ENCODE data around the gene COPRS.

Gene COPRS

DNA sequence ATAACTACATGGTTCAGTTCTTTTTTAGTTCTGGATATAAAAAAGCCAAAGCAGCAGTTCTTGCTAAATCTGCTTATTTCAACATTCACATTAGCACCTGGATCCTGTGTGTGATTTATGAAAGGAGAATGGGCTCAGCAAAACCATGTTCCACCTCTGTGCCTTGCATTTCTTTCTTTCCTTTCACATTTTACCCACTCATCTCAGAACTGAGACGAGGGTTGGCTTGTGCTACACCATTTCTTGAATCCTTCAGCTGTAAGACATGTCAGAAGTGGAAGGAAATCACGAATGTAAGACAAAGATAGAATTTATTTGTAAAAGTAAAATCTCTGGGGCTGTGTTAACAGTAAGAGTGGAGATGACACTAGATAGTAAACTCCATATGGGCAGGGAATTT lies 43.6 kb upstream of the COPRS start:
- no peak overlapping the region for H3K27ac ChIP-seq
- H3K27me3 ChIP-seq (ENCODE audit: control insufficient read depth, insufficient read depth, low read length): no peaks in the 10 kb centered on the region
- no peak overlapping the region for H3K4me2 ChIP-seq (ENCODE audit: low read length)
- no peaks in the 10 kb centered on the region for H3K9me3 ChIP-seq (ENCODE audit: control insufficient read depth, low read length)
- peak overlapping the region; percentile 95 for H2AFZ ChIP-seq
- no peaks in the 10 kb centered on the region for H3K36me3 ChIP-seq (ENCODE audit: control insufficient read depth, insufficient read depth, low read length)
- H3K79me2 ChIP-seq: peaks cover 2% of the 10 kb centered on the region
- TF ChIP-seq, protein P1, sequence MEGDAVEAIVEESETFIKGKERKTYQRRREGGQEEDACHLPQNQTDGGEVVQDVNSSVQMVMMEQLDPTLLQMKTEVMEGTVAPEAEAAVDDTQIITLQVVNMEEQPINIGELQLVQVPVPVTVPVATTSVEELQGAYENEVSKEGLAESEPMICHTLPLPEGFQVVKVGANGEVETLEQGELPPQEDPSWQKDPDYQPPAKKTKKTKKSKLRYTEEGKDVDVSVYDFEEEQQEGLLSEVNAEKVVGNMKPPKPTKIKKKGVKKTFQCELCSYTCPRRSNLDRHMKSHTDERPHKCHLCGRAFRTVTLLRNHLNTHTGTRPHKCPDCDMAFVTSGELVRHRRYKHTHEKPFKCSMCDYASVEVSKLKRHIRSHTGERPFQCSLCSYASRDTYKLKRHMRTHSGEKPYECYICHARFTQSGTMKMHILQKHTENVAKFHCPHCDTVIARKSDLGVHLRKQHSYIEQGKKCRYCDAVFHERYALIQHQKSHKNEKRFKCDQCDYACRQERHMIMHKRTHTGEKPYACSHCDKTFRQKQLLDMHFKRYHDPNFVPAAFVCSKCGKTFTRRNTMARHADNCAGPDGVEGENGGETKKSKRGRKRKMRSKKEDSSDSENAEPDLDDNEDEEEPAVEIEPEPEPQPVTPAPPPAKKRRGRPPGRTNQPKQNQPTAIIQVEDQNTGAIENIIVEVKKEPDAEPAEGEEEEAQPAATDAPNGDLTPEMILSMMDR (IDR thresholded peaks at IDR 0.05): no peak
- H3K9ac ChIP-seq: no peak overlapping the region
- H3K4me3 ChIP-seq (ENCODE audit: low read depth, low read length): no peak overlapping the region
- H3K4me1 ChIP-seq: no peaks in the 10 kb centered on the region

DNA sequence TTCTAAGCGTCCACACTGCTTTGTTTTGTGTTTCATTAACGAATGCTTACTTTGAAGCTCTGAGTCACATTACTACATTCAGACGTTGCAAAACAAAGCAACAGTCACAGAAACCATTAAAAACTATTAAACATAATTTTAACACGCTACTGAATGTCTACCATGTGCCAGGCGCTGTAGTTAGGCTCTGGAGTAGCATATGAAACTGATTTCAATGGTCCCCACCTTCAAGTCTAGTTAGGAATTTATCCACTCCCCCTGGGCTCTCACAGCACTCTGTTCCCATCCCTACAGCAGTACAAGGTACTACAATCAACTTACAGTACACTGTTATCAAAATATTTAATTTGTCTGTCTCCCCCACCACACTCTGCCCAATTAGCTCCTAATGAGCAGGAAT lies 41.8 kb upstream of the COPRS start:
- Histone ChIP-seq H3K4me2 (ENCODE audit: low read length) (peak overlapping the region; percentile 94), H3K36me3 (ENCODE audit: control insufficient read depth, insufficient read depth, low read length) (no peaks in the 10 kb centered on the region), H3K79me2 (peaks cover 3% of the 10 kb centered on the region), H3K4me3 (ENCODE audit: low read depth, low read length) (peak overlapping the region; percentile 94), H3K27ac (no peak overlapping the region), H3K27me3 (ENCODE audit: control insufficient read depth, insufficient read depth, low read length) (no peaks in the 10 kb centered on the region), H3K9me3 (ENCODE audit: control insufficient read depth, low read length) (no peaks in the 10 kb centered on the region), H2AFZ (peak overlapping the region; percentile 95), H3K9ac (no peak overlapping the region), H3K4me1 (no peaks in the 10 kb centered on the region)
- TF ChIP-seq, protein P1 (IDR thresholded peaks at IDR 0.05): no peak

- Histone ChIP-seq H2AFZ (no peak overlapping the region), H3K4me2 (ENCODE audit: low read length) (no peak overlapping the region), H3K27me3 (ENCODE audit: control insufficient read depth, insufficient read depth, low read length) (no peaks in the 10 kb centered on the region), H3K4me3 (ENCODE audit: low read depth, low read length) (no peak overlapping the region), H3K4me1 (no peaks in the 10 kb centered on the region), H3K36me3 (ENCODE audit: control insufficient read depth, insufficient read depth, low read length) (no peaks in the 10 kb centered on the region), H3K9me3 (ENCODE audit: control insufficient read depth, low read length) (no peaks in the 10 kb centered on the region), H3K9ac (no peak overlapping the region), H3K79me2 (no peaks in the 10 kb centered on the region), H3K27ac (no peak overlapping the region)
- TF ChIP-seq, protein P1 (IDR thresholded peaks at IDR 0.05): no peak
Measured at GRCh38 chr17:31888124-31888523, 29.1 kb upstream of the COPRS start.

- Histone ChIP-seq H3K79me2 (no peaks in the 10 kb centered on the region), H2AFZ (no peak overlapping the region), H3K27me3 (ENCODE audit: control insufficient read depth, insufficient read depth, low read length) (no peaks in the 10 kb centered on the region), H3K27ac (no peak overlapping the region), H3K4me3 (ENCODE audit: low read depth, low read length) (no peak overlapping the region), H3K36me3 (ENCODE audit: control insufficient read depth, insufficient read depth, low read length) (no peaks in the 10 kb centered on the region), H3K9ac (no peak overlapping the region), H3K4me2 (ENCODE audit: low read length) (no peak overlapping the region), H3K9me3 (ENCODE audit: control insufficient read depth, low read length) (no peaks in the 10 kb centered on the region), H3K4me1 (no peaks in the 10 kb centered on the region)
- TF ChIP-seq, protein P1 (IDR thresholded peaks at IDR 0.05): no peak
Measured at GRCh38 chr17:31882571-31882970, 23.5 kb upstream of the COPRS start.

GRCh38 chr17:31880311-31880710 lies 21.3 kb upstream of the COPRS start:
- no peaks in the 10 kb centered on the region for H3K4me1 ChIP-seq
- no peak overlapping the region for H3K4me3 ChIP-seq (ENCODE audit: low read depth, low read length)
- H3K27me3 ChIP-seq (ENCODE audit: control insufficient read depth, insufficient read depth, low read length): no peaks in the 10 kb centered on the region
- H3K27ac ChIP-seq: no peak overlapping the region
- H3K9me3 ChIP-seq (ENCODE audit: control insufficient read depth, low read length): no peaks in the 10 kb centered on the region
- TF ChIP-seq, protein P1 (IDR thresholded peaks at IDR 0.05): no peak
- H3K9ac ChIP-seq: no peak overlapping the region
- H2AFZ ChIP-seq: no peak overlapping the region
- H3K79me2 ChIP-seq: no peaks in the 10 kb centered on the region
- no peak overlapping the region for H3K4me2 ChIP-seq (ENCODE audit: low read length)
- no peaks in the 10 kb centered on the region for H3K36me3 ChIP-seq (ENCODE audit: control insufficient read depth, insufficient read depth, low read length)

Data from parathyroid adenoma (tissue), 2 donors.